GM20431 (cell line): ENCODE data around the gene ERF.

Source experiments
- in situ Hi-C: fragments of 300-500 bp; cut with MseI, MboI; formaldehyde crosslinking; loops from one replicate; pipeline ENCODE4 v1.15.0; 2020; ENCODE audit warnings: low sequenced_read_pairs; ENCODE audit not compliant: unreplicated experiment

The ERF gene

DNA sequence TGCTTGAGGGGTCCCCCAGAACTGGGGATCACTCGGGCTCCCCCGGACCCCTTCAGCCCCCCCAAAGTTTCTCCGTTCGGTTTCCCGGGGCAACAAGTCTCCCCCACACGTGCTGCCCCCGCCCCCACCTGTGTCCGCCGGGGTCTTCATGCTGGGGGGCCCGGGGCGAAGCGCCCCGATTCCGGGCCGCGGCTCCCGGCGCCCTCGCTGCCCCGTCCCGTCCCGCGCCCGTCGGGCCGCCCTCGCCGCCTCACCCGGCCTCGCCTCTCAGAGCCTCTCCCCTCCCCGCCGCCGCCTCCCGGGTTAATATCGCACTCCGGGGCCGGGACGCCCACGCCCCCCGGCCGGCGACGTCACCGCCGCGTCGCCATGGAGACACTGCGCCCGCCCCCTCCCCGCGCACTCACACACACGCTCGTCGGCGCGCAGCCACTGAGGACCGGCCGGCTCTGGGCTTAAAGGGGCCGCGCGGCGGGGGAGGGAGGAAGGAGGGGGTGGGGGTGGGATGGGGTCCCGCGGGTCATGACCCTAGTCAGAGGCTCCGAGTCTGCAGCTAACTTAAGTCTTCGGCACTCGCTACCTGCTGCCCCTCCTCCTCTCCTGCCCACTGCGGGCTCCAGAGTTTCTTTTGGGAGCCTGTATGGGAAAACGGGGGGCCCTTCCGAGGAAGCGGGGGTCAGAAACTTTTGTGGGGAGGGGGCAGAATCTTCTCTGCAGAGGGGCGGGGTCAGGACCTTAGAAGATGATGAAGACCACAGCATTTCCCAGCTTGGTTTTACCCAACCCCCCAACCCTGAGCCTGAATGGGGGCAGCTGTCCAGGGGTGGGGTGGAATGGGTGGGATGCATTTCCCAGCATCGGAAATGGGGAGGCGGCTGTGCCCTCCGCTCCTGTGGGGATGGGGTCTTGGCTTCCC lies at the start of gene ERF:
Gene ERF, minus strand, starts transcription at position 279 of the 916 bp plus-strand sequence. Its CDS starts 129 bp downstream, at position 150.
- in situ Hi-C loops = no loop called here

DNA sequence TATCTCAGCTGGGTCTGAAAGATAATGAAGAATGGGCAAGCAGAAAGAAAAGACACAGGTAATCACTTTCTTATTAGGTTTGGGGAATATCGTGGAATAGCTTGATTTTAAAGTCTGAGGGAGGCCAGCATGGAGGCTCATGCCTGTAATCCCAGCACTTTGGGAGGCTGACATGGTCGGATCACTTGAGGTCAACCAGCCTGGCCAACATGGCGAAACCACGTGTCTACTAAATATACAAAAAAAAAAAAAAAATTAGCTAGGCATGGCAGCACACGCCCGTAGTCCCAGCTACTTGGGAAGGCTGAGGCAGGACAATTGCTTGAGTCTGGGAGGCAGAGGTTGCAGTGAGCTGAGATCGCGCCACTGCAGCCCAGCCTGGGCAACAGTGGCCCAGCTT lies 48.9 kb upstream of the ERF start:
- in situ Hi-C loops = no loop called here

DNA sequence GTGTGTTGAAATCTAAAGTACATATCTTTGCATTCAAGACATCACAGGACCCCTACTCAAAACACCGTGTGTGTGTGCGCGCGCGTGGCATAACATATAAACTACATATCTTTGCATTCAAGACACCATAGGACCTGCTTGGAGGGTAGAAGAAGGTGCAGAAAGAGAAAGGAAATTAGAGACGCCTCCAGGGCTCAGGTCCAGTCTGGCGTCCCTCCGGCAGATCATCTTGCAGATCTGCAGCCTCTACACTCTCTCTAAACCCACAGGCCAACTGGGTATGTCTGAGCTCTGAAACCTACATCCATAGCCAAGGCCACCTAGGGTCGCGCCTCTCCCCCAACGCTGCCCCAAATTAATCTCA lies 48.2 kb upstream of the ERF start:
- in situ Hi-C loops = no loop called here

DNA sequence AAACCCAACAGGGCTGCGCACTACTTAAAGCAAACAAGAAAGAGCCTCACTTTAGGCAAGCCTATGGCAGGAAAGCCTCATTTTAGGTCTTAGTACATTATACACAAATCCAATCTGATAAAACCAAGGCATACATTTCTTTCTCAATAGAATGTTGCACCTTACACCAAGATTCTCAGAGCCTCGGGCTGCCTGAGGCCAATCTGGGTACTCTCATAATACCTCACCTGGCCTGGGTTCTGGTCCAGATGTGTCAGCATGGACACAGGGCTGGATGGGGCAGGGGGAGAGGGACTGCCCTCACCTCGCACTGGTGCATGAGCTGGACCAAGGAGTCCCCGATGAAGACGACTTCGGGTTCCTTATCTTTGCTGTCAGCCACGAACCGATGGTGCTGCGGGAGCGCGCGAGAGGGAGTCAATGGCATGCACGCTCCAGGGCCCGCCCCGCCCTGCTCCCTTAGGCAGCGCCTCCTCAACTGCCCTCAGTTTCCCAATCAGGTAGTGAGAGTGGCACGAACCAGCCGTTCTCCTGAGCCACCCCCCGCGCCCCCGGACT lies 46.8 kb upstream of the ERF start, which contains the start of gene PRR19:
Gene PRR19, plus strand, starts transcription at position 487 of the 558 bp plus-strand sequence. CDS start 7,453 bp downstream, outside the sequence.
- in situ Hi-C loops = no loop called here

DNA sequence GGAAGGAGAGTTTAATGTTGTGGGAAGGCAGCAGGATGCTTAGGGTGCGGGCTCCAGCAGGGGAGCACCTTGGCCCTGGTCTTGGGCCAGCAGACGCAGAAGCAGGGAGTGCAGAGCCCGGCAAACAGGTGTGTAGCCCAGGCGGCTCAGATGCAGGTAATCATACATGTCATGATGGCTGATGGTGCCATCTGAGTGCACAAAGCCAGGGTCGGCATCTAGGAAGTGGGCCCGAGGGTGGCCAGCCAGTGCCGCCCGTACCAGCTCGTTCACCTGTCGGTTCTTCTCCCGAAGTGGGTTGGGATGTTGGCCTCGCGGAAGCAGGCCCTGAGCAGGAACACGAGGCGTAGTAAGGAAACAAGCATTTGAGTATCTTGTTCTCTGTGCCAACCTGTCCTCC lies 42.1 kb upstream of the ERF start:
- in situ Hi-C loops = no loop called here

DNA sequence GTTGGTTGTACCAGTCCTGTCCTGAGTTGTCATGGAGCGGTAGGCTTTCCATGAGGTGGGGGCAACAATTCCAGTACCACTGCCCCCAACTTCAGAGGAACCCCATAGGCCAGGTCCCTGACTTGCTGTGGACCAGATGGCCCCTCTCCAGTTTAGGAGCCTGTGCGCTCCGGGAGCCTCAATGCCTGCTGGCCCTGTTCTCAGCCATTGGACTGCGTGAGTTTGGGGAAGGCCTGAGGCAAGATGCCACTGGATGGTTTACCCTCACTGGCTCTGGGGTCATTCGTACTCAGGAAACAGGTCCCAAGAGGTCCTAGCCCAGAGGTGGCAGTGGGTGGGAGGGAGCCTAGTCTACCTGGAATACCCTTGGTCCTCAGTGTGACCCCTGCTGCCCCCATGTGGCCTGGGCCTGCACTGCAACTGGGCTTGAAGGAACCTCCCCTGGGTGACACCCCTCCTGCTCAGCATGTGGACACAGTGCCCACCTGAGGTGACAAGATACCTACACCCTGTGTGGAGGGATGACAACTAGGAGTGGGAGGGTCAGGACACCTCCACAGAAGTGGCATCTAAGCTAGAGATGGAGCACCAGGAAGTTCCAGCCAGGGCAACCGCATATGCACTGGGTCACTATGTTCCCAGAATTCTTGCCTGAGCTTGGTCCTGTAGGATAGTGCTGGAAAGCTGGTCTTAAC lies 41.0 kb upstream of the ERF start:
- in situ Hi-C loops = no loop called here

DNA sequence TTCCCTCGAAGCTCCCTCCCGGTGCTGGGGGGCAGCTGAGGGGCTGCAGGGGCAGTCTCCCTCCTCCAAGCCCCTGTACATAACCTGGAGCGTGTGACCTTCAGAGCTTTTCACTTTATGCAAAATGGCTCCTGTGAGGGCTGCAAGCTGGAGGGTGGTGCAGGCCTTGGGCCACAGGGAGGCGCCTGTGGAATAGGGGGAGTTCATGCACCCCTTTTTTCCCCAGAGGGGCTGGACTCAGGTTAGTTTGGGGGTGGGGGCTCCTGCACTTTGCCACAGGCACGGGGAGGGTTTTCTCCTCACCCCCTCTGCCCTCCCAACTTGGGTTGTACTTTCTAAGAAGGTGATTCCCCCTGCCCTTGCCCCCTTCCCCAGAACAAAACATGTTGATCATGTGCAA lies 40.4 kb upstream of the ERF start:
- in situ Hi-C loops = no loop called here

DNA sequence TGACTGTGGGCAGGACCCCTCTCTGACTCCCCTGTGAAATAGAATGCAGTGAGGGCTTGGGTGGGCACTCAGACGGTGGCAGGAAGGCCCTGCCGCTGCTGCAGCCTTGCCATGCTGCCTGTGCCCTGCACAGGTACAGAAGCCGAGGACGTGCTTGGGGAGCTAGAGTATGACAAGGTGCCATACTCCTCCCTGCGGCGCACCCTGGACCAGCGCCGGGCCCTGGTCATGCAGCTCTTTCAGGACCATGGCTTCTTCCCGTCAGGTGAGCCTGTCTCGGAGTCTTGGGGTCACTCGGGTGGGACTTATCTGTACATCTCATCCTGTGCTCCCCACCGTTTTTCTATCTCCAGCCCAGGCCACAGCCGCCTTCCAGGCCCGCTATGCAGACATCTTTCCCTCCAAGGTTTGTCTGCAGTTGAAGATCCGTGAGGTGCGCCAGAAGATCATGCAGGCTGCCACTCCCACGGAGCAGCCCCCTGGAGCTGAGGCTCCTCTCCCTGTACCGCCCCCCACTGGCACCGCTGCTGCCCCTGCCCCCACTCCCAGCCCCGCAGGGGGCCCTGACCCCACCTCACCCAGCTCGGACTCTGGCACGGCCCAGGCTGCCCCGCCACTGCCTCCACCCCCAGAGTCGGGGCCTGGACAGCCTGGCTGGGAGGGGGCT lies 39.7 kb upstream of the ERF start:
- in situ Hi-C loops = no loop called here

DNA sequence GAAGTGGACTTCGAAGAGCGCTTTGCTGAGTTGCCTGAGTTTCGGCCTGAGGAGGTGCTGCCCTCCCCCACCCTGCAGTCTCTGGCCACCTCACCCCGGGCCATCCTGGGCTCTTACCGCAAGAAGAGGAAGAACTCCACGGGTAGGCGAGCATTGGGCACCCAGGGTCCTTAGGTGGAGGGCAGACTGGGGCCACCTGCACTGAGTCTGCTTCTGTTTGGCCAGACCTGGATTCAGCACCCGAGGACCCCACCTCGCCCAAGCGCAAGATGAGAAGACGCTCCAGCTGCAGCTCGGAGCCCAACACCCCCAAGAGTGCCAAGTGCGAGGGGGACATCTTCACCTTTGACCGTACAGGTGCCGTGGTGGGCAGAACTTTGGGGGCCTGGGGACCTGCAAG lies 39.0 kb upstream of the ERF start:
- in situ Hi-C loops = no loop called here

DNA sequence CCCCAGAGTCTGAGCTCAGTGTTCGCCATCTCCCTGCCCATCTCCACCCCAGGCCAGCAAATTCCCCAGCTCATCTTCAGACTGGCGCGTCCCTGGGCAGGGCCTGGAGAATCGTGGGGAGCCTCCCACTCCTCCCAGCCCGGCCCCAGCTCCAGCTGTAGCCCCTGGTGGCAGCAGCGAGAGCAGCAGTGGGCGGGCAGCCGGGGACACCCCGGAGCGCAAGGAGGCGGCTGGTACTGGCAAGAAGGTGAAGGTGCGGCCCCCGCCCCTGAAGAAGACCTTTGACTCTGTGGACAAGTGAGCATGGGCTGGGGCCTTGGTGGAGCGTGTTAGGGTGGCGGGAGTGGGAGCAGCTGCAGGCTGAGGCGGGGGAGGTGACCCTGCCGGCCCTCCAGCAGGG lies 38.6 kb upstream of the ERF start:
- in situ Hi-C loops = no loop called here

DNA sequence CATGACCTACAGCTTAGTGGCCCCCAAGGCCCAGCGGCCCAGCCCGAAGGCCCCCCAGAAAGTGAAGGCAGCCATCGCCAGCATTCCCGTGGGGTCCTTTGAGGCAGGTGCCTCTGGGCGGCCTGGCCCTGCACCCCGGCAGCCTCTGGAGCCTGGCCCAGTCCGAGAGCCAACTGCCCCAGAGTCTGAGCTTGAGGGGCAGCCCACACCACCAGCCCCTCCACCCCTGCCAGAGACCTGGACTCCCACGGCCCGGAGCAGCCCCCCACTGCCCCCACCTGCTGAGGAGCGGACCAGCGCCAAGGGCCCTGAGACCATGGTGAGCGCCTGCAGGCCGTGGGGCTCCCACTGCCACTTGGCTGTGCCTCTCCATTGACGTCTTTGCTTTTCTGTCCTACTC lies 38.0 kb upstream of the ERF start:
- in situ Hi-C loops = no loop called here

DNA sequence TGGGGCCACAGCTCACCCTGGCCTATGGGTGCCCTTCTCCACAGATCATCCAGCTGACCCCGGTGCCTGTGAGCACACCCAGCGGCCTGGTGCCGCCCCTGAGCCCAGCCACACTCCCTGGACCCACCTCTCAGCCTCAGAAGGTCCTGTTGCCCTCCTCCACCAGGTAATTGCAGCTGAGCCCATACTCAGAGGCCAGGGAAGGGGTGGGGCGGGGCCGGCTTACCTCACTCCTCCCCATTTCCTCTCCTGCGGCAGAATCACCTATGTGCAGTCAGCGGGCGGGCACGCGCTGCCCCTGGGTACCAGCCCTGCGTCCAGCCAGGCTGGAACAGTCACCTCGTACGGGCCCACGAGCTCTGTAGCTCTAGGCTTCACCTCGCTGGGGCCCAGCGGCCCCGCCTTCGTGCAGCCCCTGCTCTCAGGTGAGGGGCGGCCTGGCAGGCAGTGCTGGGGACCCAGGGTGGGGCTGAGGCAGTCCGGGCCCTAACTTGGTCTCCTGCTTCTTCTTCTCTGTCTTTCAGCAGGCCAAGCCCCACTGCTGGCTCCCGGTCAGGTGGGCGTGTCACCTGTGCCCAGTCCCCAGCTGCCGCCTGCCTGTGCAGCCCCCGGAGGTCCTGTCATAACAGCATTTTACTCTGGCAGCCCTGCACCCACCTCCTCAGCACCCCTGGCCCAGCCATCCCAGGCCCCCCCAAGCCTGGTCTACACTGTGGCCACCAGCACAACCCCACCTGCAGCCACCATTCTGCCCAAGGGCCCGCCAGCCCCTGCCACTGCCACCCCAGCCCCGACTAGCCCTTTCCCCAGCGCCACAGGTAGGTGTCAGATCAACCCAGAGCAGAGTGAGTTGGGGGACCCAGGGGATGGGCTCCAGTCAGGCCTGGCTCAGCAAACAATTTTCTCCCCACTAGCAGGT lies 37.4 kb upstream of the ERF start:
- in situ Hi-C loops = no loop called here

DNA sequence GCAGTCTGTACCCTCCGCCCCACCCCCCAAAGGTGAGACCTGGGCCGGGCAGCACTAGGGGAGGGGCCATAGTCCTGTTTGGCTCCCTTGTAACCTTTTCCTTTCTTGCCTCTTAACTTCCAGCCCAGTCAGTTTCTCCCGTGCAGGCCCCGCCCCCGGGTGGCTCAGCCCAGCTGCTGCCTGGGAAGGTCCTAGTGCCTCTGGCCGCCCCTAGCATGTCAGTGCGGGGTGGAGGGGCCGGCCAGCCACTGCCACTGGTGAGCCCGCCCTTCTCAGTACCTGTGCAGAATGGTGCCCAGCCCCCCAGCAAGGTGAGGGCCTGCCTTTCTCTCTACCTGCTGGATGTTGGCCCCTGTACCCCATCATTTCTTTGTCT lies 36.5 kb upstream of the ERF start:
- in situ Hi-C loops = no loop called here

DNA sequence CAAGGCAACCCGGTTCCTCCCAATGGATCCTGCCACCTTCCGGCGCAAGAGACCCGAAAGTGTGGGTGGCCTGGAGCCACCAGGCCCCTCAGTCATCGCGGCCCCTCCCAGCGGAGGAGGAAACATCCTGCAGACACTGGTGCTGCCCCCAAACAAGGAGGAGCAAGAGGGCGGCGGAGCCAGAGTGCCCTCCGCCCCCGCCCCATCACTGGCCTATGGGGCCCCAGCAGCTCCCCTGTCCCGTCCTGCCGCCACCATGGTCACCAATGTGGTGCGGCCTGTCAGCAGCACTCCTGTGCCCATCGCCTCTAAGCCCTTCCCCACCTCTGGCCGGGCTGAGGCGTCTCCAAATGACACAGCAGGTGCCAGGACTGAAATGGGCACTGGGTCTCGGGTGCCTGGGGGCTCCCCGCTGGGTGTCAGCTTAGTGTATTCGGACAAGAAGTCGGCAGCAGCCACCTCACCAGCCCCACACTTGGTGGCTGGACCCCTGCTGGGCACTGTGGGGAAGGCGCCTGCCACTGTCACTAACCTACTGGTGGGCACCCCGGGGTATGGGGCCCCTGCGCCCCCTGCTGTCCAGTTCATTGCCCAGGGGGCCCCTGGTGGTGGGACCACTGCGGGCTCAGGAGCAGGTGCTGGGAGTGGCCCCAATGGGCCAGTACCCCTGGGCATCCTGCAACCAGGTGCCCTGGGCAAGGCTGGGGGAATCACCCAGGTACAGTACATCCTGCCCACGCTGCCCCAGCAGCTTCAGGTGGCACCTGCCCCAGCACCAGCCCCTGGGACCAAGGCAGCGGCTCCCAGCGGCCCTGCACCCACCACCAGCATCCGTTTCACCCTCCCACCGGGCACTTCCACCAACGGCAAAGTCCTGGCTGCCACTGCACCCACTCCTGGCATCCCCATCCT lies 35.9 kb upstream of the ERF start:
- in situ Hi-C loops = no loop called here

DNA sequence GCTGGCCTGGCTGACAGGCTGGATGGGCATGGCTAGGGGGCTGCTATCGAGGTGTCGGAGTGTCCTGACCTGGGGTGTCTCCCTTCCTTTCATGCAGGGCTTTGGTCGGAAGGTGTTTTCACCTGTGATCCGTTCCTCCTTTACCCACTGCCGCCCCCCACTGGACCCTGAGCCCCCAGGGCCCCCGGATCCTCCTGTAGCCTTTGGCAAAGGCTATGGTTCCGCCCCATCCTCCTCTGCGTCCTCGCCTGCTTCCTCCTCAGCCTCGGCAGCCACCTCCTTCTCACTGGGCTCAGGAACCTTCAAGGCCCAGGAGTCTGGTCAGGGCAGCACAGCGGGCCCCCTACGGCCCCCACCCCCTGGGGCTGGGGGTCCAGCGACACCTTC lies 35.2 kb upstream of the ERF start:
- in situ Hi-C loops = no loop called here

DNA sequence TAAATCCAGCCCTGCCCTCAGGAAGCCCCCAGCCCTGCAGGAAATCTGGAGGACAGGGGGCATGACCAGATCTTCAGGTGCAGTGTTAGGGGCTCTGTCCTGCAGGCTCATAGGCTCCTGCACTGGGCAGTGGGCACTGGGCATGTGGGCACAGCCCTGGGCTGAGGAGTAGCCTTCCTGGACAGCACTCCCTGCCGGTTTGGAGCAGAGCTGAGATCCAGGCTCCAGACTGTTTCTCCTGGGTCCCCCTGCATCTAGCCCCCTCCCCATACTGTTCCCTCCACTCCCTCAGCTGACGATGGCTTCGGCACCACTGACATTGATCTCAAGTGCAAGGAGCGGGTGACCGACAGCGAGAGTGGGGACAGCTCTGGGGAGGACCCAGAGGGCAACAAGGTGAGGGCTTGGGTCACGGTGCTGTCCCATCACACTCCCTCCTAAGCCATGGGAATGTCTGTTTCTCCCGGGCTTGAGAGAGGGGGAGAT lies 34.7 kb upstream of the ERF start:
- in situ Hi-C loops = no loop called here

DNA sequence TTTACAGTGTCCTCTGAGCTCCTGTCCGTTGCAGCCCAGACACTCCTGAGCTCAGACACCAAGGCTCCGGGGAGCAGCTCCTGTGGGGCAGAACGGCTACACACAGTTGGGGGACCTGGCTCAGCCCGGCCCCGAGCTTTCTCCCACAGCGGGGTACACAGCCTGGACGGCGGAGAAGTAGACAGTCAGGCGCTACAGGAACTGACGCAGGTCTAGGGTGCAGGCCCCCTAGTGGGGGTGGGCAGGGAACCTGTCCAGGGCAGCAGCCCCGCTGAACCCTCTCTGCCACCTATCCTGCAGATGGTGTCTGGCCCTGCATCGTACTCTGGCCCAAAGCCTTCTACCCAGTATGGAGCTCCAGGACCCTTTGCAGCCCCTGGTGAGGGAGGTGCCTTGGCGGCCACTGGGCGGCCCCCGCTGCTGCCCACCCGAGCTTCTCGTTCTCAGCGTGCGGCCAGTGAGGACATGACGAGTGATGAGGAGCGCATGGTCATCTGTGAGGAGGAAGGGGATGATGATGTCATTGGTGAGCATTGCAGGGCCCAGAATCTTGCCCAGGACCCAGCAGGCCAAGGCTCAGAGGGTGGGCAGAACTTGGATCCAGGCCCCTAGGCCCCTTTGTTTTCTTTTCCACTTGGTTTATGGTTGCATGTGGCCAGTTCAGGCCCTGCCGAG lies 34.1 kb upstream of the ERF start:
- in situ Hi-C loops = no loop called here

DNA sequence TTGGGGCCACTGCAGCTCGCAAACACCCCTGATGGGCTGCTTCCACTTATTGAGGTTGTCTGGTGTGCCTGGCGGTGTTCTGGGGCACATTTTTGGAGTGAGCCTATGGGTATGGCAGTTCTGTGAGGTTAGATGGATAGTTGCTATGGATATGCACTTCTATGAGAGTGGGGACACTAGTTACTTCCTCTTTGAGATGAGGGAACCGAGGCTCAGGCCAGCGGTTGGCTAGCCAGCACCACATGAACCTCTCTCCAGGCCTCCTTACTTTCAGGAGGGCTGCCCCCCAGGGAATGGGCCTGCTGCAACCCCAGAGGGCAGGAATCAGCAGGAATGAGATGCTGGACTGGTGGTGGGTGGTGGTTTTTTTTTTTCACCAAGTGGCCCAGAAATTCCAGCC lies 33.5 kb upstream of the ERF start:
- in situ Hi-C loops = no loop called here
